OCI-LY1 (cell line): Measurements from ENCODE around the gene TSPAN4.
A peak's percentile ranks its signal among the peaks of the same experiment; 100 is the strongest.

Source experiments
- H2AFZ ChIP-seq: fragments of 200-600 bp; sonication (generic), shearing (Covaris generic); 2 replicates; pipeline ENCODE4 v1.6.0; 2014; ENCODE audit warnings: antibody characterized with exemption, mild to moderate bottlenecking, low read length
- H3F3A ChIP-seq: fragments of 200-600 bp; sonication (generic), shearing (Covaris generic); 2 replicates; pipeline ENCODE4 v1.6.0; 2014; ENCODE audit warnings: mild to moderate bottlenecking, antibody characterized with exemption, low read length, moderate library complexity; ENCODE audit not compliant: insufficient read depth
- H3K27ac ChIP-seq: fragments of 200-600 bp; sonication (generic); 2 replicates; pipeline ENCODE4 v1.5.1; 2014; ENCODE audit warnings: low read length, mixed run types, mild to moderate bottlenecking, low read depth; ENCODE audit not compliant: poor library complexity, severe bottlenecking
- H3K27me3 ChIP-seq: fragments of 200-600 bp; sonication (generic); 2 replicates; pipeline ENCODE4 v1.6.0; 2014; ENCODE audit warnings: antibody characterized with exemption, mild to moderate bottlenecking, low read length, moderate library complexity; ENCODE audit not compliant: insufficient read depth
- H3K36me3 ChIP-seq: fragments of 200-600 bp; sonication (generic); 2 replicates; pipeline ENCODE4 v1.6.1; 2014; ENCODE audit warnings: mild to moderate bottlenecking, antibody characterized with exemption, low read length, moderate library complexity, mixed read lengths; ENCODE audit not compliant: insufficient read depth
- H3K4me1 ChIP-seq: fragments of 200-600 bp; sonication (generic); 2 replicates; pipeline ENCODE4 v1.5.1; 2014; ENCODE audit warnings: mild to moderate bottlenecking, low read length, moderate library complexity; ENCODE audit not compliant: insufficient read depth, severe bottlenecking
- H3K4me2 ChIP-seq: fragments of 200-600 bp; sonication (generic), shearing (Covaris generic); 2 replicates; pipeline ENCODE4 v1.6.1; 2014; ENCODE audit warnings: low read length
- H3K4me3 ChIP-seq: fragments of 200-600 bp; sonication (generic); 2 replicates; pipeline ENCODE4 v1.5.1; 2014; ENCODE audit warnings: low read length, low read depth, mild to moderate bottlenecking, mixed read lengths; ENCODE audit not compliant: poor library complexity, severe bottlenecking
- H3K79me2 ChIP-seq: fragments of 200-600 bp; shearing (Covaris generic); 2 replicates; pipeline ENCODE4 v1.6.1; 2016; ENCODE audit warnings: mixed run types, low read length, mixed read lengths; ENCODE audit not compliant: insufficient read depth
- H3K9ac ChIP-seq: fragments of 200-600 bp; sonication (generic), shearing (Covaris generic); 2 replicates; pipeline ENCODE4 v1.6.1; 2014; ENCODE audit warnings: mild to moderate bottlenecking, low read length, mixed read lengths
- H3K9me2 ChIP-seq: fragments of 200-600 bp; sonication (generic), shearing (Covaris generic); 2 replicates; pipeline ENCODE4 v1.6.1; 2014; ENCODE audit warnings: low read depth, mild to moderate bottlenecking, low read length, mixed read lengths
- H3K9me3 ChIP-seq: fragments of 200-600 bp; shearing (Covaris generic); 2 replicates; pipeline ENCODE4 v1.6.1; 2014; ENCODE audit warnings: low read length, mixed read lengths
- H4K20me1 ChIP-seq: fragments of 200-600 bp; sonication (generic), shearing (Covaris generic); 2 replicates; pipeline ENCODE4 v1.6.0; 2016; ENCODE audit warnings: mild to moderate bottlenecking, low read length; ENCODE audit not compliant: insufficient read depth
- EZH2 ChIP-seq: fragments of 200-600 bp; sonication (generic), shearing (Covaris generic); IDR thresholded peaks from 2 replicates; pipeline ENCODE4 v1.8.0; 2017; ENCODE audit warnings: borderline replicate concordance, mixed run types, mild to moderate bottlenecking, antibody characterized with exemption, low read length, moderate library complexity, mixed read lengths
- TF ChIP-seq, protein P1 (sequence below): fragments of 200-600 bp; sonication (generic), shearing (Covaris generic); IDR thresholded peaks from 2 replicates; pipeline ENCODE4 v1.5.1; 2017; ENCODE audit warnings: mild to moderate bottlenecking, antibody characterized with exemption, low read length, moderate library complexity, mixed read lengths

TSPAN4 gene

GRCh38 chr11:889687-890475 lies 47.2 kb downstream of the TSPAN4 start:
- no peaks in the 10 kb centered on the region for H3K79me2 ChIP-seq
- TF ChIP-seq, protein P1, sequence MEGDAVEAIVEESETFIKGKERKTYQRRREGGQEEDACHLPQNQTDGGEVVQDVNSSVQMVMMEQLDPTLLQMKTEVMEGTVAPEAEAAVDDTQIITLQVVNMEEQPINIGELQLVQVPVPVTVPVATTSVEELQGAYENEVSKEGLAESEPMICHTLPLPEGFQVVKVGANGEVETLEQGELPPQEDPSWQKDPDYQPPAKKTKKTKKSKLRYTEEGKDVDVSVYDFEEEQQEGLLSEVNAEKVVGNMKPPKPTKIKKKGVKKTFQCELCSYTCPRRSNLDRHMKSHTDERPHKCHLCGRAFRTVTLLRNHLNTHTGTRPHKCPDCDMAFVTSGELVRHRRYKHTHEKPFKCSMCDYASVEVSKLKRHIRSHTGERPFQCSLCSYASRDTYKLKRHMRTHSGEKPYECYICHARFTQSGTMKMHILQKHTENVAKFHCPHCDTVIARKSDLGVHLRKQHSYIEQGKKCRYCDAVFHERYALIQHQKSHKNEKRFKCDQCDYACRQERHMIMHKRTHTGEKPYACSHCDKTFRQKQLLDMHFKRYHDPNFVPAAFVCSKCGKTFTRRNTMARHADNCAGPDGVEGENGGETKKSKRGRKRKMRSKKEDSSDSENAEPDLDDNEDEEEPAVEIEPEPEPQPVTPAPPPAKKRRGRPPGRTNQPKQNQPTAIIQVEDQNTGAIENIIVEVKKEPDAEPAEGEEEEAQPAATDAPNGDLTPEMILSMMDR = no peak
- no peak for TF ChIP-seq EZH2
- no peak overlapping the region for H2AFZ ChIP-seq
- no peak overlapping the region for H3K4me3 ChIP-seq
- no peak overlapping the region for H3K4me2 ChIP-seq
- no peaks in the 10 kb centered on the region for H3F3A ChIP-seq
- no peaks in the 10 kb centered on the region for H4K20me1 ChIP-seq
- no peaks in the 10 kb centered on the region for H3K9me2 ChIP-seq
- no peaks in the 10 kb centered on the region for H3K27me3 ChIP-seq
- H3K9me3 ChIP-seq = no peaks in the 10 kb centered on the region
- H3K9ac ChIP-seq = no peak overlapping the region
- peaks cover 10% of the 10 kb centered on the region for H3K4me1 ChIP-seq
- H3K36me3 ChIP-seq = no peaks in the 10 kb centered on the region
- no peak overlapping the region for H3K27ac ChIP-seq

DNA sequence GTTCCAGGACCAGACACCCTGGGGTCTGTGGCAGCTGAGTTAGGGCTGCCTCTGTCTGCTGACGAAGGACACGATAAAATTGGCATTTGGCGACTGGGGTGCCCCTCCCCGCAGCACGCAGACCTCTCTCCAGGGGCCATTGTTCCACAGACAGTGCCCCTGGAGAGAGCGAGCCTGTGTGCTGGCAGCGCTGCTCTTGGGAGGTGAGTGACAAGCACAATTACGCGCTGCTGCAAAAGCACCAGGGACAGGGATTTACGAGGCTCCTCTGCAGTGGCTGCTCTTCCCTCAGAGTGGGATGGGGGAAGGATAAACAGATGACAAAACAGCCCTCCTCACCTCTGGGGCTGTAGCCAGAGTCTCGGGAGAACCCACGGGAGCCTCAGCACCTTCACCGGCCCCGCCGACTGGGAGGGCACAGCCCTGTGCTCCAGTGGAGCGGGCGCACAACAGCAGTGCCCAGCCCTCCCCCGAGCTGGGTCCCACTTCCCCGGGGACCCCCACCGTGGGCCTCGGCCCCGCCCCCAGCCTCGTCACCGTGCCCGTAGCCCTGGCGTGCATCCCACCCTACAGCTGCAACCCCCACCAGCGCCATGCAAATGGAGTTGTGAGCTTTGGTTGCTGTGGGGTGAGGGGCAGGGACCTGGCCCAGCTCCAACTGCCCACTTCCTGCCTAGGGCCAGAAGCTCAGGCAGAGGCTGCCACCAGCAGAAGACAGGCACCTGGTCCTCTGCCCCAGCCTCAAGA lies 48.3 kb downstream of the TSPAN4 start:
- no peaks in the 10 kb centered on the region for H3F3A ChIP-seq
- no peak overlapping the region; the same call in 1 of the 2 replicates for H3K4me2 ChIP-seq
- H4K20me1 ChIP-seq = no peaks in the 10 kb centered on the region
- no peak overlapping the region for H3K4me3 ChIP-seq
- TF ChIP-seq, protein P1 = no peak
- TF ChIP-seq EZH2 = no peak
- H3K4me1 ChIP-seq = peaks cover 10% of the 10 kb centered on the region
- H3K36me3 ChIP-seq = no peaks in the 10 kb centered on the region
- no peaks in the 10 kb centered on the region for H3K27me3 ChIP-seq
- no peaks in the 10 kb centered on the region for H3K9me2 ChIP-seq
- no peaks in the 10 kb centered on the region for H3K79me2 ChIP-seq
- H2AFZ ChIP-seq = no peak overlapping the region
- peak overlapping the region; percentile 43 for H3K27ac ChIP-seq
- no peak overlapping the region for H3K9ac ChIP-seq
- H3K9me3 ChIP-seq = no peaks in the 10 kb centered on the region

GRCh38 chr11:893008-893654 lies 50.5 kb downstream of the TSPAN4 start:
- H3K27ac ChIP-seq = no peak overlapping the region
- H3K9me2 ChIP-seq = no peaks in the 10 kb centered on the region
- H3K36me3 ChIP-seq = peaks cover 6% of the 10 kb centered on the region; the same call in 1 of the 2 replicates
- H4K20me1 ChIP-seq = no peaks in the 10 kb centered on the region
- H3K9ac ChIP-seq = no peak overlapping the region
- H3F3A ChIP-seq = no peaks in the 10 kb centered on the region
- peaks cover 10% of the 10 kb centered on the region for H3K4me1 ChIP-seq
- H3K79me2 ChIP-seq = no peaks in the 10 kb centered on the region
- no peak overlapping the region for H3K4me3 ChIP-seq
- no peaks in the 10 kb centered on the region for H3K9me3 ChIP-seq
- H3K27me3 ChIP-seq = no peaks in the 10 kb centered on the region
- H2AFZ ChIP-seq = no peak overlapping the region
- no peak for TF ChIP-seq EZH2
- TF ChIP-seq, protein P1 = no peak
- no peak overlapping the region for H3K4me2 ChIP-seq
